H1 (cell line): ENCODE results near the gene MMAA. TPM values are rescaled to one million over a fixed set of nuclear protein-coding genes. Genes with fewer than 3 reads are reported as not detected.

Experiments used
- SAP30 ChIP-seq: fragments of 300-600 bp; sonication (generic); IDR thresholded peaks from 2 replicates; pipeline ENCODE4 v1.7.1; 2012; ENCODE audit warnings: low read length, moderate library complexity, mild to moderate bottlenecking, inconsistent platforms; ENCODE audit not compliant: insufficient read depth, insufficient replicate concordance
- polyA plus RNA-seq, 7 experiments: library from polyadenylated mRNA; depleted of rRNA in 3 of 7; stranded (reverse) in 5 of 7; unstranded in 2 of 7; fragments of >200 nt in 5 of 7; fragments of 200-250 nt in 2 of 7; gene quantifications; 1 replicate in 5 of 7; 2 replicates in 1 of 7; 4 replicates in 1 of 7; pipeline versions ENCODE4 v1.2.1 to v1.2.3, GENCODE V29; 2011 to 2013; ENCODE audit warnings: missing spikeins in 2 of 7, mixed read lengths in 2 of 7
- total RNA-seq: library from RNA; stranded (reverse); fragmentation: NEBNext Ultra II Directional; extraction: Animal tissue kit (Norgen Biotek cat#: 25700); gene quantifications from 2 replicates; pipeline ENCODE4 v1.2.1, GENCODE V29; 2021

MMAA gene
- total and polyA plus RNA-seq, 2 of the 8 experiments (the other 6 are each of a cell fraction or from before 2014, with no cell fraction given): 0.98 to 4.9 TPM

DNA sequence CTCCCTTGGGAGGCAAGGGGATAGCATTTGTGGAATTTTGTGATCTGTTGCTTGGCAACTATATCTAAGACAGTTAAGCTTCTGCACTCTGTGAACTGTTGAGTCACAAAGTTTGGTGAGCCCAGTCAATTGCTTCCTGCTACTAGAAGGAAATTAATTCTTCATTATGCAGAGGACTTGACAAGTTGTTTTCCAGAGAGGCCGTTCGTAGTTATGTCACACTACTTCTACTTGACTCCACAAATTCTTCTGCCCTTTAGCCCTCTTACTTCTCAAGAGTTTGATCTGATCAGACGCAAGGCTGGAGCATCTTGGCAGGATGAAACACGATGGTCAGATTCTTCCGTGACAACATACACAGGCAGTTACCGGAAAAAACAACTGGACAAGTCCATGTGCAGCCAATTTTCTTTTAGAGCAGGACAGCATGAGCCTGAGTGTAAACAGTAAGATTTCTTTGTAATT, 60.8 kb downstream of the MMAA start, which contains the start of gene C4orf51 (continued):
- TF ChIP-seq SAP30: no peak
